HepG2 (cell line): ENCODE results near the gene CLIC1. TPM values are rescaled to one million over a fixed set of nuclear protein-coding genes. Genes with fewer than 3 reads are reported as not detected.
A peak's percentile ranks its signal among the peaks of the same experiment; 100 is the strongest.

Source experiments
- EED ChIP-seq: sonication (generic); formaldehyde crosslinking; IDR thresholded peaks from 2 replicates; pipeline ENCODE4 v1.5.0; 2020; ENCODE audit warnings: mild to moderate bottlenecking, missing genetic modification reagents
- FOXK1 ChIP-seq: sonication (generic); formaldehyde crosslinking; IDR thresholded peaks from 2 replicates; pipeline ENCODE4 v1.4.0; 2020; ENCODE audit warnings: low read depth, missing genetic modification reagents, borderline replicate concordance
- IRF9 ChIP-seq: sonication (generic); formaldehyde crosslinking; IDR thresholded peaks from 2 replicates; pipeline ENCODE4 v1.8.0; 2022; ENCODE audit warnings: missing genetic modification reagents, mild to moderate bottlenecking, borderline replicate concordance
- IRX3 ChIP-seq: sonication (generic); formaldehyde crosslinking; IDR thresholded peaks from 2 replicates; pipeline ENCODE4 v1.8.1; 2023; ENCODE audit warnings: mild to moderate bottlenecking, low read depth, missing genetic modification reagents, borderline replicate concordance
- JUND ChIP-seq: sonication (generic); formaldehyde crosslinking; IDR thresholded peaks from 2 replicates; pipeline ENCODE4 v1.8.0; 2022; ENCODE audit warnings: mild to moderate bottlenecking, missing genetic modification reagents
- NFRKB ChIP-seq: fragments of 450-650 bp; IDR thresholded peaks from 2 replicates; pipeline ENCODE4 v1.6.1; 2017
- PRMT3 ChIP-seq: sonication (generic); formaldehyde crosslinking; IDR thresholded peaks from 2 replicates; pipeline ENCODE4 v1.8.1; 2022; ENCODE audit warnings: low read depth, mild to moderate bottlenecking, moderate library complexity, missing genetic modification reagents, borderline replicate concordance
- SAFB2 ChIP-seq: sonication (generic); formaldehyde crosslinking; IDR thresholded peaks from 2 replicates; pipeline ENCODE4 v1.5.1; 2020; ENCODE audit warnings: missing genetic modification reagents, low read depth, mild to moderate bottlenecking, borderline replicate concordance
- TARDBP ChIP-seq: sonication (generic); formaldehyde crosslinking; IDR thresholded peaks from 2 replicates; pipeline ENCODE4 v1.8.0; 2022; ENCODE audit warnings: mild to moderate bottlenecking, missing genetic modification reagents
- TERF1 ChIP-seq: sonication (generic); formaldehyde crosslinking; IDR thresholded peaks from 2 replicates; pipeline ENCODE4 v1.8.0; 2022; ENCODE audit warnings: mild to moderate bottlenecking, missing genetic modification reagents, moderate library complexity
- THAP7 ChIP-seq: sonication (generic); formaldehyde crosslinking; IDR thresholded peaks from 2 replicates; pipeline ENCODE4 v1.8.1; 2023; ENCODE audit warnings: mild to moderate bottlenecking, missing genetic modification reagents
- ZNF274 ChIP-seq: sonication (generic); formaldehyde crosslinking; IDR thresholded peaks from 2 replicates; pipeline ENCODE4 v1.5.1; 2020; ENCODE audit warnings: mild to moderate bottlenecking, missing genetic modification reagents
- ZNF343 ChIP-seq: sonication (generic); formaldehyde crosslinking; IDR thresholded peaks from 2 replicates; pipeline ENCODE4 v1.4.0; 2020; ENCODE audit warnings: mild to moderate bottlenecking, missing genetic modification reagents
- ZNF354B ChIP-seq: sonication (generic); formaldehyde crosslinking; IDR thresholded peaks from 2 replicates; pipeline ENCODE4 v1.8.0; 2022; ENCODE audit warnings: mild to moderate bottlenecking, missing genetic modification reagents
- ZNF547 ChIP-seq: sonication (generic); formaldehyde crosslinking; IDR thresholded peaks from 2 replicates; pipeline ENCODE4 v1.5.1; 2020; ENCODE audit warnings: mild to moderate bottlenecking, missing genetic modification reagents
- ZNF609 ChIP-seq: sonication (generic); formaldehyde crosslinking; IDR thresholded peaks from 2 replicates; pipeline ENCODE4 v1.4.0; 2020; ENCODE audit warnings: mild to moderate bottlenecking, missing genetic modification reagents, borderline replicate concordance
- ZNF761 ChIP-seq: sonication (generic); formaldehyde crosslinking; conservative IDR thresholded peaks from 2 replicates; pipeline ENCODE4 v1.4.0; 2020; ENCODE audit warnings: mild to moderate bottlenecking, missing genetic modification reagents
- ZNF800 ChIP-seq: sonication (generic); formaldehyde crosslinking; IDR thresholded peaks from 2 replicates; pipeline ENCODE4 v1.4.0; 2020; ENCODE audit warnings: missing genetic modification reagents
- polyA plus RNA-seq, 8 experiments: library from polyadenylated mRNA; depleted of rRNA in 3 of 8; stranded (reverse) in 7 of 8; unstranded in 1 of 8; fragments of >200 nt; fragmentation: Illumina TruSeq in 4 of 8; extraction: Trizol in 4 of 8; gene quantifications; 2 replicates each; pipeline versions ENCODE4 v1.2.1 to v1.2.3, GENCODE V29; 2011 to 2016; ENCODE audit warnings: low read depth in 4 of 8, missing spikeins in 1 of 8, mixed read lengths in 1 of 8; ENCODE audit not compliant: insufficient read depth in 1 of 8
- total RNA-seq, 5 experiments: library from RNA; depleted of rRNA; stranded (reverse); fragments of >200 nt; fragmentation: Illumina TruSeq; extraction: Trizol; gene quantifications; 2 replicates each; pipeline ENCODE4 v1.2.3, GENCODE V29; 2016; ENCODE audit warnings: low read depth in 1 of 5

CLIC1 gene
- total and polyA plus RNA-seq, 2 of the 13 experiments (the other 11 are each of a cell fraction or from before 2014, with no cell fraction given) = 602 to 891 TPM

GRCh38 chr6:31702819-31703716, 33.3 kb downstream of the CLIC1 start, which contains the start of gene ABHD16A (continued):
- TF ChIP-seq ZNF609 (CRISPR knock-in tag) = peak; percentile 45; the same call in 1 of the 2 replicates
- TF ChIP-seq JUND (CRISPR knock-in tag) = peak; percentile 53; the same call in 1 of the 2 replicates
- no peak for TF ChIP-seq ZNF354B (CRISPR knock-in tag)
- TF ChIP-seq NFRKB = no peak
- no peak; the same call in 1 of the 2 replicates for TF ChIP-seq ZNF274 (CRISPR knock-in tag)
- no peak for TF ChIP-seq PRMT3
- TF ChIP-seq THAP7 (CRISPR knock-in tag) = no peak
- peak; percentile 51; the same call in 1 of the 2 replicates for TF ChIP-seq ZNF800
- no peak for TF ChIP-seq ZNF761
- peak; percentile 74; the same call in 1 of the 2 replicates for TF ChIP-seq IRX3 (CRISPR knock-in tag)
- TF ChIP-seq SAFB2 (CRISPR knock-in tag) = no peak; the same call in 1 of the 2 replicates
- TF ChIP-seq IRF9 (CRISPR knock-in tag) = no peak; the same call in 1 of the 2 replicates
- TF ChIP-seq FOXK1 (CRISPR knock-in tag) = peak; percentile 90
- peak; percentile 53 for TF ChIP-seq EED (CRISPR knock-in tag)
- peak; percentile 85; the same call in 1 of the 2 replicates for TF ChIP-seq ZNF343 (CRISPR knock-in tag)
- TF ChIP-seq ZNF547 (CRISPR knock-in tag) = peak; percentile 66; the same call in 1 of the 2 replicates
- peak; percentile 99 for TF ChIP-seq TARDBP
- TF ChIP-seq TERF1 (CRISPR knock-in tag) = no peak
